ENCODE measurements around the gene IRF4. TPM values are rescaled to one million over a fixed set of nuclear protein-coding genes. Genes with fewer than 3 reads are reported as not detected.

Gene IRF4
- total and polyA plus RNA-seq, 3 experiments from 2014 or later = 3.4 to 703 (median 700) TPM

Other genes with a start within 250 kb of the IRF4 start
- gene DUSP22, start 99.3 kb upstream of the IRF4 start, total RNA-seq = 10 to 100 TPM; 24.4 to 25.3 TPM
- gene DUSP22, start 99.3 kb upstream of the IRF4 start, polyA plus RNA-seq = 38.5 TPM

Measured in CD8-positive, alpha-beta memory T cell (primary cell).